Stimulated activated CD4-positive, alpha-beta T cell treated with anti-CD3 and anti-CD28 coated beads, Interleukin-15, amount 100 ng/mL, for 48 hours (primary cell): ENCODE results near the gene CEACAM16.

Experiments used
- DNase-seq, 2 donors: peaks; one replicate each; pipeline ENCODE4 v3.0.0-alpha.2; 2020; ENCODE audit warnings: low read depth in 2 of 2

The CEACAM16 gene

GRCh38 chr19:44745887-44746600, 47.1 kb downstream of the CEACAM16 start:
- no peak for DNase-seq

GRCh38 chr19:44746616-44746945, 47.6 kb downstream of the CEACAM16 start:
- no peak for DNase-seq

GRCh38 chr19:44746946-44747738, 48.2 kb downstream of the CEACAM16 start:
- peak; percentile 86 to 92 for DNase-seq

GRCh38 chr19:44747739-44748425, 48.9 kb downstream of the CEACAM16 start:
- peak in 1 of 2 donors; percentile 33 for DNase-seq

GRCh38 chr19:44748426-44749254, 49.7 kb downstream of the CEACAM16 start, which contains the start of gene BCL3:
BCL3 (plus strand) TSS chr19:44748708; CDS start chr19:44748791, 83 bp downstream.
- DNase-seq: peak; percentile 28 to 64

- no peak for DNase-seq
Measured at GRCh38 chr19:44749292-44749691, 50.3 kb downstream of the CEACAM16 start.

GRCh38 chr19:44749994-44750393, 51.0 kb downstream of the CEACAM16 start:
- no peak for DNase-seq

- DNase-seq: no peak
Measured at GRCh38 chr19:44752123-44752815, 53.3 kb downstream of the CEACAM16 start.

- peak; percentile 93 to 94 for DNase-seq
Measured at GRCh38 chr19:44752816-44753625, 54.1 kb downstream of the CEACAM16 start.

- DNase-seq: no peak
Measured at GRCh38 chr19:44753626-44753931, 54.6 kb downstream of the CEACAM16 start.

GRCh38 chr19:44753932-44754749, 55.2 kb downstream of the CEACAM16 start:
- peak; percentile 74 to 86 for DNase-seq

GRCh38 chr19:44754750-44755080, 55.8 kb downstream of the CEACAM16 start:
- no peak for DNase-seq

GRCh38 chr19:44755219-44755618, 56.3 kb downstream of the CEACAM16 start:
- no peak for DNase-seq

GRCh38 chr19:44756089-44756562, 57.2 kb downstream of the CEACAM16 start:
- no peak for DNase-seq

- DNase-seq: no peak
Measured at GRCh38 chr19:44757057-44757734, 58.2 kb downstream of the CEACAM16 start.

GRCh38 chr19:44757735-44758505, 59.0 kb downstream of the CEACAM16 start:
- no peak for DNase-seq

GRCh38 chr19:44758596-44758995, 59.6 kb downstream of the CEACAM16 start:
- DNase-seq: no peak
